ENCODE results near the gene RMND5A. TPM values are rescaled to one million over a fixed set of nuclear protein-coding genes. Genes with fewer than 3 reads are reported as not detected.

RMND5A gene
- total RNA-seq, 2 experiments from 2014 or later: 35.0 to 44.3 TPM

DNA sequence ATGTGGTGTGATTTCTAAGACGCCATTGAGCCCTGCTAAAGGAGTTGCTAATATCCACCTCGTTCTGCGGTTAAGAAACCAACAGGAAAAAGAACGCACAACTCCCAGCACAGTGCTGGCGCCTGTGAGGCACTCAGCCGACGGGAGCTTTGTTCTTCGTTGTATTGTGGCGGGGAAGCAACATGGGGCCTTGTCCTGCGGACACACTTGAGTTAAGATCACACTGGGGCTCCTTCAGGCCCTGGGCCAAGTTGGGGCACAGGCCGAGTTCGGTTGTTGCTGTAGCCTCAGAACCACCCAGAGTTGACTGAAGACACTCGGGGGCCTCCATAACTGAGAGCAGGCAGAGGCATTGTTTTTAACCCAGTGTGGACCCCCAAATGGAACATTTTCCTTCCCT is 101.2 kb downstream of the RMND5A start:
- DNase-seq (no peak), ATAC-seq (no peak)
- CTCF ChIA-PET: interaction anchor here (0.7 kb wide), 1 partner anchor 13 kb away, joined by 3 read pairs; no protein-coding TSS in a partner anchor
- POLR2A ChIA-PET: no interaction called here
- no peak overlapping the region for H3K27ac Mint-ChIP-seq
- no peaks in the 10 kb centered on the region for H3K36me3 Mint-ChIP-seq (ENCODE audit: low read depth)
- H3K9me3 Mint-ChIP-seq (ENCODE audit: low read depth): peaks cover 9% of the 10 kb centered on the region
- intact Hi-C loops (cut with DNase I, micrococcal nuclease): no loop called here
- H3K4me1 Mint-ChIP-seq: peaks cover 19% of the 10 kb centered on the region
- peaks cover 13% of the 10 kb centered on the region for H3K27me3 Mint-ChIP-seq
- no peak overlapping the region for H3K4me3 Mint-ChIP-seq

GRCh38 chr2:86821842-86822241 is 101.8 kb downstream of the RMND5A start:
- Mint-ChIP-seq H3K36me3 (ENCODE audit: low read depth) (no peaks in the 10 kb centered on the region), H3K27ac (no peak overlapping the region), H3K27me3 (peaks cover 16% of the 10 kb centered on the region), H3K4me1 (peaks cover 23% of the 10 kb centered on the region), H3K4me3 (no peak overlapping the region), H3K9me3 (ENCODE audit: low read depth) (peaks cover 9% of the 10 kb centered on the region)
- no peak for DNase-seq
- ChIA-PET POLR2A (no interaction called here), CTCF (interaction anchor here (1.0 kb wide), 1 partner anchor 14 kb away, joined by 3 read pairs; no protein-coding TSS in a partner anchor)
- no peak for ATAC-seq
- intact Hi-C loops (cut with DNase I, micrococcal nuclease): no loop called here

GRCh38 chr2:86822668-86823345 is 102.7 kb downstream of the RMND5A start:
- intact Hi-C loops (cut with DNase I, micrococcal nuclease): no loop called here
- no peak for DNase-seq
- H3K27me3 Mint-ChIP-seq: peaks cover 19% of the 10 kb centered on the region
- peaks cover 32% of the 10 kb centered on the region for H3K4me1 Mint-ChIP-seq
- no peak overlapping the region for H3K4me3 Mint-ChIP-seq
- H3K27ac Mint-ChIP-seq: no peak overlapping the region
- peaks cover 9% of the 10 kb centered on the region for H3K9me3 Mint-ChIP-seq (ENCODE audit: low read depth)
- H3K36me3 Mint-ChIP-seq (ENCODE audit: low read depth): no peaks in the 10 kb centered on the region
- ChIA-PET POLR2A (no interaction called here), CTCF (interaction anchor here (1.0 kb wide), 1 partner anchor 15 kb away, joined by 3 read pairs; no protein-coding TSS in a partner anchor)
- ATAC-seq: no peak

- Mint-ChIP-seq H3K27ac (no peak overlapping the region), H3K4me3 (peak overlapping the region; percentile 55), H3K27me3 (peaks cover 17% of the 10 kb centered on the region), H3K36me3 (ENCODE audit: low read depth) (no peaks in the 10 kb centered on the region), H3K4me1 (peaks cover 29% of the 10 kb centered on the region), H3K9me3 (ENCODE audit: low read depth) (peaks cover 9% of the 10 kb centered on the region)
- no peak for ATAC-seq
- DNase-seq: peak; percentile 26
- POLR2A ChIA-PET: interaction anchor here (0.6 to 0.7 kb wide), 2 partner anchors 34 to 1260 kb away, joined by 3 read pairs; no protein-coding TSS in a partner anchor
- intact Hi-C loops (cut with DNase I, micrococcal nuclease): no loop called here
- CTCF ChIA-PET: interaction anchor here (1.3 kb wide), 1 partner anchor 18 kb away, joined by 5 read pairs; no protein-coding TSS in a partner anchor
Measured at GRCh38 chr2:86825036-86825692, 105.1 kb downstream of the RMND5A start.

- H3K27ac Mint-ChIP-seq: peak overlapping the region; percentile 61
- DNase-seq (peak; percentile 69), ATAC-seq (peak; percentile 88)
- peaks cover 17% of the 10 kb centered on the region for H3K27me3 Mint-ChIP-seq
- ChIA-PET POLR2A (interaction anchor here (0.6 to 0.7 kb wide), 2 partner anchors 35 to 1261 kb away, joined by 3 read pairs; no protein-coding TSS in a partner anchor), CTCF (interaction anchor here (0.7 kb wide), 1 partner anchor 12 kb away, joined by 3 read pairs; no protein-coding TSS in a partner anchor)
- peaks cover 29% of the 10 kb centered on the region for H3K4me1 Mint-ChIP-seq
- H3K4me3 Mint-ChIP-seq: peak overlapping the region; percentile 55
- peaks cover 9% of the 10 kb centered on the region for H3K9me3 Mint-ChIP-seq (ENCODE audit: low read depth)
- intact Hi-C loops (cut with DNase I, micrococcal nuclease): no loop called here
- H3K36me3 Mint-ChIP-seq (ENCODE audit: low read depth): no peaks in the 10 kb centered on the region
Measured at GRCh38 chr2:86825693-86826381, 105.7 kb downstream of the RMND5A start.

DNA sequence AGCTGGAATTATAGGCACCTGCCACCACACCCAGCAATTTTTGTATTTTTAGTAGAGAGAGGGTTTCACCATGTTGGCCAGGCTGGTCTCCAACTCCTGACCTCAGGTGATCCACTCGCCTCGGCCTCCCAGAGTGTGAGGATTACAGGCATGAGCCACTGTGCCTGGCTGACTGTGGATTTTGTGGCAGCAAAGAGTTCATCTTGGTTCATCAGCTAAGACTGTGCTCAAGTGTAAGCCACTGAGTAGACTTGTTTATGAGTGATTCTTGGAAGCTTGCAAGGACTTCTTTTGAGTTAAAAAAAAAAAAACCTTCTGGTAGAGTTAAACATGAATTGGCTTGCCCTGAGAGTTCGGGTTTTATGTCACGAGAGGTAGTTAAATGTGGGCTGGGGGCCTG is 106.9 kb downstream of the RMND5A start:
- ChIA-PET CTCF (interaction anchor here (2.0 kb wide), 1 partner anchor 19 kb away, joined by 6 read pairs; no protein-coding TSS in a partner anchor), POLR2A (no interaction called here)
- H3K27ac Mint-ChIP-seq: no peak overlapping the region
- no peak for DNase-seq
- H3K27me3 Mint-ChIP-seq: peaks cover 20% of the 10 kb centered on the region
- H3K9me3 Mint-ChIP-seq (ENCODE audit: low read depth): peaks cover 6% of the 10 kb centered on the region
- intact Hi-C loops (cut with DNase I, micrococcal nuclease): no loop called here
- H3K4me1 Mint-ChIP-seq: peaks cover 31% of the 10 kb centered on the region
- no peak for ATAC-seq
- no peaks in the 10 kb centered on the region for H3K36me3 Mint-ChIP-seq (ENCODE audit: low read depth)
- H3K4me3 Mint-ChIP-seq: no peak overlapping the region

Other genes with a start within 250 kb of the RMND5A start
- 10 to 100 TPM; 35.0 to 35.8 TPM for gene CHMP3, start 156.8 kb upstream of the RMND5A start, total RNA-seq
- 10 to 100 TPM in 1 of 2 experiments, 1 to 10 TPM in 1; 8.4 to 10.0 TPM for gene RNF103, start 96.4 kb upstream of the RMND5A start, total RNA-seq
- 1 to 10 TPM; 1.1 to 1.6 TPM for gene CD8A, start 70.6 kb downstream of the RMND5A start, total RNA-seq
- gene CD8B, start 141.6 kb downstream of the RMND5A start, total RNA-seq: 1 to 10 TPM; 2.1 to 2.3 TPM
- under 1 TPM; 0.43 to 0.86 TPM for gene RGPD1, start 221.8 kb downstream of the RMND5A start, total RNA-seq

Measured in activated CD4-positive, alpha-beta T cell treated with anti-CD3 and anti-CD28 coated beads for 36 hours (primary cell).